K562 (cell line): ENCODE measurements around the gene PLCB3. TPM values are rescaled to one million over a fixed set of nuclear protein-coding genes. Genes with fewer than 3 reads are reported as not detected.

Experiments
- BDP1 ChIP-seq: IDR thresholded peaks from 3 replicates; pipeline ENCODE4 v1.6.1; 2011; ENCODE audit not compliant: insufficient read length, insufficient read depth
- DACH1 ChIP-seq: fragments of 450-650 bp; IDR thresholded peaks from 2 replicates; pipeline ENCODE4 v1.6.1; 2018; ENCODE audit not compliant: partially characterized antibody
- ESRRB ChIP-seq: fragments of 250-450 bp; sonication (Bioruptor Pico); IDR thresholded peaks from 2 replicates; pipeline ENCODE4 v1.5.0; 2020; ENCODE audit warnings: mild to moderate bottlenecking, moderate library complexity, borderline replicate concordance
- GTF2F1 ChIP-seq: IDR thresholded peaks from 2 replicates; pipeline ENCODE4 v1.6.1; 2011; ENCODE audit warnings: low read depth, low read length, improper control_type of control experiment
- HNRNPLL ChIP-seq: fragments of 200-400 bp; formaldehyde crosslinking; IDR thresholded peaks from 2 replicates; pipeline ENCODE4 v1.6.1; 2017; ENCODE audit warnings: low read length, low read depth, mild to moderate bottlenecking; ENCODE audit not compliant: poor library complexity, severe bottlenecking
- HSF4 ChIP-seq: fragments of 250-450 bp; sonication (Bioruptor Pico); IDR thresholded peaks from 2 replicates; pipeline ENCODE4 v2.1.2; 2022; ENCODE audit warnings: mild to moderate bottlenecking, moderate library complexity, borderline replicate concordance
- MAFF ChIP-seq: IDR thresholded peaks from 2 replicates; pipeline ENCODE4 v1.6.1; 2012; ENCODE audit warnings: low read length, improper control_type of control experiment
- PPARD ChIP-seq: fragments of 250-450 bp; sonication (Bioruptor Pico); IDR thresholded peaks from 2 replicates; pipeline ENCODE4 v1.8.0; 2022; ENCODE audit warnings: inconsistent platforms, mild to moderate bottlenecking, moderate library complexity
- SMAD4 ChIP-seq: fragments of 250-450 bp; sonication (Bioruptor Pico); conservative IDR thresholded peaks from 2 replicates; pipeline ENCODE4 v1.8.0; 2021; ENCODE audit warnings: inconsistent platforms, mild to moderate bottlenecking, moderate library complexity
- SPI1 ChIP-seq: IDR thresholded peaks from 2 replicates; pipeline ENCODE4 v1.6.1; 2011; ENCODE audit warnings: low read depth, low read length, control low read depth, borderline replicate concordance
- TBL1XR1 ChIP-seq, 2 experiments: IDR thresholded peaks; 2 replicates each; pipeline ENCODE4 v1.6.1; 2012; ENCODE audit warnings: improper control_type of control experiment in 2 of 2, low read length in 2 of 2, mild to moderate bottlenecking in 1 of 2
- TEAD2 ChIP-seq: fragments of 450-650 bp; IDR thresholded peaks from 2 replicates; pipeline ENCODE4 v1.6.1; 2016; ENCODE audit warnings: missing genetic modification characterization, control low read depth, missing compliant biosample characterization
- TRIM24 ChIP-seq, 2 experiments: fragments of 450-650 bp; IDR thresholded peaks; 2 replicates each; pipeline ENCODE4 v1.6.1; 2016
- ZBED1 ChIP-seq: IDR thresholded peaks from 2 replicates; pipeline ENCODE4 v1.6.1; 2014
- ZBTB1 ChIP-seq: sonication (generic); formaldehyde crosslinking; IDR thresholded peaks from 2 replicates; pipeline ENCODE4 v1.8.1; 2023; ENCODE audit warnings: missing genetic modification reagents, low read depth, mild to moderate bottlenecking, borderline replicate concordance
- ZKSCAN3 ChIP-seq: fragments of 250-450 bp; sonication (Bioruptor Pico); IDR thresholded peaks from 2 replicates; pipeline ENCODE4 v1.4.0; 2020
- ZKSCAN8 ChIP-seq: fragments of 200-800 bp; sonication (Bioruptor generic); IDR thresholded peaks from 2 replicates; pipeline ENCODE4 v1.6.1; 2016; ENCODE audit warnings: missing genetic modification characterization, missing compliant biosample characterization
- ZNF316 ChIP-seq: fragments of 450-650 bp; IDR thresholded peaks from 2 replicates; pipeline ENCODE4 v1.6.1; 2016
- polyA plus RNA-seq, 8 experiments: library from polyadenylated mRNA; depleted of rRNA in 4 of 8; stranded (reverse) in 5 of 8; unstranded in 3 of 8; fragments of >200 nt; fragmentation: Nextera tagmentation in 2 of 8; fragmentation: Illumina TruSeq in 1 of 8; extraction: Ambion mirVana in 2 of 8; extraction: Trizol in 1 of 8; gene quantifications; 2 replicates each; pipeline versions ENCODE4 v1.2.1 to v1.2.3, GENCODE V29; 2011 to 2014; ENCODE audit warnings: inconsistent platforms in 1 of 8, missing spikeins in 1 of 8
- total RNA-seq, 7 experiments: library from RNA; depleted of rRNA in 6 of 7; stranded (reverse); fragments of >200 nt in 6 of 7; fragmentation: Illumina TruSeq in 2 of 7; extraction: Trizol in 2 of 7; gene quantifications; 2 replicates each; pipeline versions ENCODE4 v1.2.1 to v1.2.3, GENCODE V29; 2011 to 2021; ENCODE audit warnings: low replicate concordance in 1 of 7
- TF ChIP-seq, protein P1 (sequence below): sonication (generic); formaldehyde crosslinking; IDR thresholded peaks from 2 replicates; pipeline ENCODE4 v1.8.0; 2022; ENCODE audit warnings: mild to moderate bottlenecking, missing genetic modification reagents
- TF ChIP-seq, protein P2 (sequence below): IDR thresholded peaks from 2 replicates; pipeline ENCODE4 v1.6.1; 2011; ENCODE audit not compliant: insufficient read length; ENCODE audit errors: extremely low read depth
- TF ChIP-seq, protein P3 (sequence below): sonication (generic); formaldehyde crosslinking; IDR thresholded peaks from 2 replicates; pipeline ENCODE4 v1.8.0; 2022; ENCODE audit warnings: mild to moderate bottlenecking, missing genetic modification reagents
- TF ChIP-seq, protein P4 (sequence below): fragments of 250-450 bp; sonication (Bioruptor Pico); IDR thresholded peaks from 2 replicates; pipeline ENCODE4 v1.5.0; 2020; ENCODE audit warnings: mild to moderate bottlenecking

PLCB3 gene
- total and polyA plus RNA-seq, 9 of the 15 experiments (the other 6 are each of a cell fraction or from before 2014, with no cell fraction given), result 0.31 to 44.8 (median 14.6) TPM

DNA sequence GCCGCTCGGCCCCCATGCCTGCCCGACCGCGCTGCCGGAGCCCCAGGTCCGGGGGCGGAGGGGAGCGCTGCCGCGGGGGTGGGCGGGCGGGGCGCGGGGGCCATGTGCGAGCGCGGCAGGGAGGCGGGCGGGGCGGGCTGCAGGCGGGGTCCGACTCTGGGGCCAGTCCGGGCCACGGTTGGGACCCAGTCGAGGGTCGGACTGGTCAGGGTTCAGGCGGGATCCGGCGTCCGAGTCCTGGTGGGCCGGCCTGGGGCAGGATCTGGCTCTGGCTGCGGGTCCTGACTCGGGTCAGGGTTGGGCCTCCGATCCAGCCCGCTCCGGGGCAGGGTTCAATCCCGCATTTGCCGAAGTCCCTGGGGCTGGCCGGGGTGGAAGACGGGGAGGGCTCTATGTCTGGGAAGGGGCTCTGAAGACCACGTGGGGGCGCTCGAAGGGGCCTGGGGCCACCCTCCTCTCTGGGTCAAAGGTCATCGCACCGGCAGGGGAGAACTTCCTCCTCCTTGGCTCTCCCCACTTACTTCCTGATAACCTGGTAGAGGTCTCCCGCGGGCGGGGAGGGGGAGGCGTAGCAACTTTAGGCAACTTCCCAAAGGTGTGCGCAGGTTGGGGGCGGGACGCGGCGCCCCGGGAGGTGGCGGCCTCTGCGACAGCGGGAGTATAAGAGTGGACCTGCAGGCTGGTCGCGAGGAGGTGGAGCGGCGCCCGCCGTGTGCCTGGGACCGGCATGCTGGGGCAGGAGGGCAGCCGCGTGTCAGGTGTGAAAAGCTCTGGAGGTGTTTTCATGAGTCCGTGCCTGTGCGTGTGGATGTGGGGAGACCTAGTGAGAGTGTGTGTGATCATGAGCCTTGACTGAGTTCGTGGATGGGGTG is 54.6 kb downstream of the PLCB3 start (continued):
- TF ChIP-seq, protein P1, sequence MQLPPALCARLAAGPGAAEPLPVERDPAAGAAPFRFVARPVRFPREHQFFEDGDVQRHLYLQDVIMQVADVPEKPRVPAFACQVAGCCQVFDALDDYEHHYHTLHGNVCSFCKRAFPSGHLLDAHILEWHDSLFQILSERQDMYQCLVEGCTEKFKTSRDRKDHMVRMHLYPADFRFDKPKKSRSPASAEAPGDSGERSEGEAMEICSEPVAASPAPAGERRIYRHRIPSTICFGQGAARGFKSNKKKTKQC (CRISPR knock-in tag), result no peak
- TF ChIP-seq ESRRB (CRISPR knock-in tag) (no peak), BDP1 (no peak), MAFF (no peak), ZBED1 (0 out of 2 replicates have a peak, but pooled peaks have one; percentile 19), TRIM24 (IDR thresholded peaks at IDR 0.05) (0 out of 4 replicates have a peak, but pooled peaks of 1 of the 2 experiments have one; percentile 10), SMAD4 (CRISPR knock-in tag) (peak; percentile 67), SPI1 (no peak), TBL1XR1 (IDR thresholded peaks at IDR 0.05; ENCODE audit: low read length in 2 of 2) (peak in 1 of 2 experiments; percentile 35; a peak in 1 of 4 replicates), DACH1 (no peak), HSF4 (CRISPR knock-in tag) (no peak), ZKSCAN8 (CRISPR knock-in tag) (no peak), ZKSCAN3 (CRISPR knock-in tag) (no peak), TEAD2 (no peak), GTF2F1 (no peak), PPARD (CRISPR knock-in tag) (no peak), ZNF316 (no peak), HNRNPLL (no peak), ZBTB1 (CRISPR knock-in tag) (no peak)
- TF ChIP-seq, protein P2, sequence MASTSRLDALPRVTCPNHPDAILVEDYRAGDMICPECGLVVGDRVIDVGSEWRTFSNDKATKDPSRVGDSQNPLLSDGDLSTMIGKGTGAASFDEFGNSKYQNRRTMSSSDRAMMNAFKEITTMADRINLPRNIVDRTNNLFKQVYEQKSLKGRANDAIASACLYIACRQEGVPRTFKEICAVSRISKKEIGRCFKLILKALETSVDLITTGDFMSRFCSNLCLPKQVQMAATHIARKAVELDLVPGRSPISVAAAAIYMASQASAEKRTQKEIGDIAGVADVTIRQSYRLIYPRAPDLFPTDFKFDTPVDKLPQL, result no peak
- TF ChIP-seq, protein P3, sequence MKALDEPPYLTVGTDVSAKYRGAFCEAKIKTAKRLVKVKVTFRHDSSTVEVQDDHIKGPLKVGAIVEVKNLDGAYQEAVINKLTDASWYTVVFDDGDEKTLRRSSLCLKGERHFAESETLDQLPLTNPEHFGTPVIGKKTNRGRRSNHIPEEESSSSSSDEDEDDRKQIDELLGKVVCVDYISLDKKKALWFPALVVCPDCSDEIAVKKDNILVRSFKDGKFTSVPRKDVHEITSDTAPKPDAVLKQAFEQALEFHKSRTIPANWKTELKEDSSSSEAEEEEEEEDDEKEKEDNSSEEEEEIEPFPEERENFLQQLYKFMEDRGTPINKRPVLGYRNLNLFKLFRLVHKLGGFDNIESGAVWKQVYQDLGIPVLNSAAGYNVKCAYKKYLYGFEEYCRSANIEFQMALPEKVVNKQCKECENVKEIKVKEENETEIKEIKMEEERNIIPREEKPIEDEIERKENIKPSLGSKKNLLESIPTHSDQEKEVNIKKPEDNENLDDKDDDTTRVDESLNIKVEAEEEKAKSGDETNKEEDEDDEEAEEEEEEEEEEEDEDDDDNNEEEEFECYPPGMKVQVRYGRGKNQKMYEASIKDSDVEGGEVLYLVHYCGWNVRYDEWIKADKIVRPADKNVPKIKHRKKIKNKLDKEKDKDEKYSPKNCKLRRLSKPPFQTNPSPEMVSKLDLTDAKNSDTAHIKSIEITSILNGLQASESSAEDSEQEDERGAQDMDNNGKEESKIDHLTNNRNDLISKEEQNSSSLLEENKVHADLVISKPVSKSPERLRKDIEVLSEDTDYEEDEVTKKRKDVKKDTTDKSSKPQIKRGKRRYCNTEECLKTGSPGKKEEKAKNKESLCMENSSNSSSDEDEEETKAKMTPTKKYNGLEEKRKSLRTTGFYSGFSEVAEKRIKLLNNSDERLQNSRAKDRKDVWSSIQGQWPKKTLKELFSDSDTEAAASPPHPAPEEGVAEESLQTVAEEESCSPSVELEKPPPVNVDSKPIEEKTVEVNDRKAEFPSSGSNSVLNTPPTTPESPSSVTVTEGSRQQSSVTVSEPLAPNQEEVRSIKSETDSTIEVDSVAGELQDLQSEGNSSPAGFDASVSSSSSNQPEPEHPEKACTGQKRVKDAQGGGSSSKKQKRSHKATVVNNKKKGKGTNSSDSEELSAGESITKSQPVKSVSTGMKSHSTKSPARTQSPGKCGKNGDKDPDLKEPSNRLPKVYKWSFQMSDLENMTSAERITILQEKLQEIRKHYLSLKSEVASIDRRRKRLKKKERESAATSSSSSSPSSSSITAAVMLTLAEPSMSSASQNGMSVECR (CRISPR knock-in tag), result peak; percentile 73
- TF ChIP-seq, protein P4, sequence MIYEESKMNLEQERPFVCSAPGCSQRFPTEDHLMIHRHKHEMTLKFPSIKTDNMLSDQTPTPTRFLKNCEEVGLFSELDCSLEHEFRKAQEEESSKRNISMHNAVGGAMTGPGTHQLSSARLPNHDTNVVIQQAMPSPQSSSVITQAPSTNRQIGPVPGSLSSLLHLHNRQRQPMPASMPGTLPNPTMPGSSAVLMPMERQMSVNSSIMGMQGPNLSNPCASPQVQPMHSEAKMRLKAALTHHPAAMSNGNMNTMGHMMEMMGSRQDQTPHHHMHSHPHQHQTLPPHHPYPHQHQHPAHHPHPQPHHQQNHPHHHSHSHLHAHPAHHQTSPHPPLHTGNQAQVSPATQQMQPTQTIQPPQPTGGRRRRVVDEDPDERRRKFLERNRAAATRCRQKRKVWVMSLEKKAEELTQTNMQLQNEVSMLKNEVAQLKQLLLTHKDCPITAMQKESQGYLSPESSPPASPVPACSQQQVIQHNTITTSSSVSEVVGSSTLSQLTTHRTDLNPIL (CRISPR knock-in tag), result no peak
